ENCODE measurements around the gene OSBPL6. TPM values are rescaled to one million over a fixed set of nuclear protein-coding genes. Genes with fewer than 3 reads are reported as not detected.
"Not testable (repeated sequence)": the region's sequence is repeated elsewhere in the genome, so short reads cannot be mapped to it uniquely, and the experiment has no call there.

OSBPL6 gene
- total and polyA plus RNA-seq, 2 donors from 2014 or later, result 0.91 to 1.4 TPM

DNA sequence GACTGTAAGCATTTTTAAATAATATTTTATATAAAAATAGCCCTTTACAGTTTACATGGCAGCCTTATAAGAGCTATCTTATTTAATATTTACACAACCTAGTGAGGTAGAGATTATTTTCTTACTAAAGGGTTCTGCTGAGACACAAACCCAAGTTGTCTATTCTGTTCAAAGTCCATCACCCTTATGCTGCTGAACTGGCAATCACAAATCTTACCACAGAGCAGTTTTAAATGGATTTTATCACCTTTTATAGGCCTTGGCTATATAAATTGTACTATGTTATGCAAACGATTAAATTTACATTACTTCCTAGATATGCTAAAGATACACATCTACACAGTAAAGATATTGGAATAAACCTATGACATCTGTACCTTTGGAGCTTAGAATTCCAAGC is 41.3 kb upstream of the OSBPL6 start:
- Histone ChIP-seq H3K27ac (ENCODE audit: low read depth in 2 of 2, low read length in 2 of 2) (no peak overlapping the region), H3K36me3 (ENCODE audit: control insufficient read depth in 2 of 3, insufficient read depth in 3 of 3, low read length in 3 of 3) (no peaks in the 10 kb centered on the region), H3K9ac (ENCODE audit: low read length in 3 of 3) (no peak overlapping the region), H3K4me3 (ENCODE audit: low read length in 3 of 3) (no peak overlapping the region), H3K9me3 (ENCODE audit: control insufficient read depth in 2 of 3, insufficient read depth in 1 of 3, low read length in 3 of 3) (no peaks in the 10 kb centered on the region), H3K27me3 (ENCODE audit: control insufficient read depth, insufficient read depth, low read length) (no peaks in the 10 kb centered on the region), H3K4me1 (ENCODE audit: control insufficient read depth in 2 of 3, insufficient read depth in 2 of 3, low read depth in 1 of 3, low read length in 3 of 3) (peaks cover 0 to 3% (median 0%) of the 10 kb centered on the region in 3 donors)
- DNase-seq, result no peak
- TF ChIP-seq, protein P1, sequence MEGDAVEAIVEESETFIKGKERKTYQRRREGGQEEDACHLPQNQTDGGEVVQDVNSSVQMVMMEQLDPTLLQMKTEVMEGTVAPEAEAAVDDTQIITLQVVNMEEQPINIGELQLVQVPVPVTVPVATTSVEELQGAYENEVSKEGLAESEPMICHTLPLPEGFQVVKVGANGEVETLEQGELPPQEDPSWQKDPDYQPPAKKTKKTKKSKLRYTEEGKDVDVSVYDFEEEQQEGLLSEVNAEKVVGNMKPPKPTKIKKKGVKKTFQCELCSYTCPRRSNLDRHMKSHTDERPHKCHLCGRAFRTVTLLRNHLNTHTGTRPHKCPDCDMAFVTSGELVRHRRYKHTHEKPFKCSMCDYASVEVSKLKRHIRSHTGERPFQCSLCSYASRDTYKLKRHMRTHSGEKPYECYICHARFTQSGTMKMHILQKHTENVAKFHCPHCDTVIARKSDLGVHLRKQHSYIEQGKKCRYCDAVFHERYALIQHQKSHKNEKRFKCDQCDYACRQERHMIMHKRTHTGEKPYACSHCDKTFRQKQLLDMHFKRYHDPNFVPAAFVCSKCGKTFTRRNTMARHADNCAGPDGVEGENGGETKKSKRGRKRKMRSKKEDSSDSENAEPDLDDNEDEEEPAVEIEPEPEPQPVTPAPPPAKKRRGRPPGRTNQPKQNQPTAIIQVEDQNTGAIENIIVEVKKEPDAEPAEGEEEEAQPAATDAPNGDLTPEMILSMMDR (IDR thresholded peaks at IDR 0.05; ENCODE audit: borderline replicate concordance, extremely low read depth, insufficient read depth), result no peak
- no peak for FAIRE-seq
- intact Hi-C loops (cut with DNase I), result no loop called here

DNA sequence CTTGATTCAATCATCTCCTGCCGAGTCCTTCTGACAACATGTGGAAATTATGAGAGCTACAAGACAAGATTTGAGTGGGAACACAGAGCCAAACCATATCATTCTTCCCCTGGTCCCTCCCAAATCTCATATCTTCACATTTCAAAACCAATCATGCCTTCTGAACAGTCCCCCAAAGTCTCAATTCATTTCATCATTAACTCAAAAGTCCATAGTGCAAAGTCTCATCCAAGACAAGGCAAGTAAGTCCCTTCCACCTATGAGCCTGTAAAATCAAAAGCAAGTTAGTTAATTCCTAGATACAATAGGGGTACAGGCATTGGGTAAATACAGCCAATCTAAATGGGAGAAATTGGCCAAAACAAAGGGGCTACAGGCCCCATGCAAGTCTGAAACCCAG is 40.4 kb upstream of the OSBPL6 start:
- intact Hi-C loops (cut with DNase I); H3K4me1 ChIP-seq (ENCODE audit: control insufficient read depth in 2 of 3, insufficient read depth in 2 of 3, low read depth in 1 of 3, low read length in 3 of 3); H3K9me3 ChIP-seq (ENCODE audit: control insufficient read depth in 2 of 3, insufficient read depth in 1 of 3, low read length in 3 of 3); H3K9ac ChIP-seq (ENCODE audit: low read length in 3 of 3); H3K36me3 ChIP-seq (ENCODE audit: control insufficient read depth in 2 of 3, insufficient read depth in 3 of 3, low read length in 3 of 3); H3K4me3 ChIP-seq (ENCODE audit: low read length in 3 of 3); H3K27me3 ChIP-seq (ENCODE audit: control insufficient read depth, insufficient read depth, low read length); DNase-seq; FAIRE-seq; H3K27ac ChIP-seq (ENCODE audit: low read depth in 2 of 2, low read length in 2 of 2): not testable (repeated sequence)

DNA sequence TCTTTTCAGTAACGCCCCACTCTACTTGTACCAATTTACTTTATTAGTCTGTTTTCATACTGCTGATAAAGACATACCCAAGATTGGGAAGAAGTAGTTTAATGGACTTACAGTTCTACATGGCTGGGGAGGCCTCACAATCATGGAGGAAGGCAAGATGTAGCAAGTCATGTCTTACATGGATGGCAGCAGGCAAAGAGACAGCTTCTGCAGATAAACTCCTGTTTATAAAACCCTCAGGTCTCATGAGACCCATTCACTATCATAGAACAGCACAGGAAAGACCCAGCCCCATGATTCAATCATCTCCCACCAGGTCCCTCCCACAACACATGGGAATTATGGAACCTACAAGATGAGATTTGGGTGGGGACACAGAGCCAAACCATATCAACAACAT is 38.8 kb upstream of the OSBPL6 start:
- no peaks in the 10 kb centered on the region for H3K36me3 ChIP-seq (ENCODE audit: control insufficient read depth in 2 of 3, insufficient read depth in 3 of 3, low read length in 3 of 3)
- TF ChIP-seq, protein P1 (IDR thresholded peaks at IDR 0.05; ENCODE audit: borderline replicate concordance, extremely low read depth, insufficient read depth), result no peak
- FAIRE-seq, result no peak

DNA sequence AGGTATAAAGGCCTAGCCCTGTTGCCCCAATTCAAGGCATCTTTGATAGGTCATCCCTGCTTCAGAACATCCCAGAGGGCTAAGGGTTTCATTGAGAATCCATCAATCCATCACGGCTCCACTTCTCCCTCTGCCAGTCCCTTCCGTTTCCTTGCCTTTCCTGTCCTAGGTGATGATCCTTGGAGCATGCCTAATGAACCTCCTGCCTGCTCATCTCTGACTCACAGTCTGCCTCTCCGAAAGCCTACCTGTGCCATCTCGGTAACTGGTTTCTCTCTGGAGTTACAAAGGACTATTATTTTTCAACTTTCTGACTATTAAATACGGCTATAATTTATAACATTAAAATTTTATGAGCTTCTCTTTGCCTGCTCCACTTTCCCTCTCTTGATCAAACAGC is 36.7 kb upstream of the OSBPL6 start:
- Histone ChIP-seq H3K27ac (ENCODE audit: low read depth in 2 of 2, low read length in 2 of 2) (no peak overlapping the region), H3K36me3 (ENCODE audit: control insufficient read depth in 2 of 3, insufficient read depth in 3 of 3, low read length in 3 of 3) (no peaks in the 10 kb centered on the region), H3K9me3 (ENCODE audit: control insufficient read depth in 2 of 3, insufficient read depth in 1 of 3, low read length in 3 of 3) (no peaks in the 10 kb centered on the region), H3K27me3 (ENCODE audit: control insufficient read depth, insufficient read depth, low read length) (no peaks in the 10 kb centered on the region), H3K4me1 (ENCODE audit: control insufficient read depth in 2 of 3, insufficient read depth in 2 of 3, low read depth in 1 of 3, low read length in 3 of 3) (peaks cover 0 to 3% (median 0%) of the 10 kb centered on the region in 3 donors), H3K9ac (ENCODE audit: low read length in 3 of 3) (no peak overlapping the region), H3K4me3 (ENCODE audit: low read length in 3 of 3) (no peak overlapping the region)
- peak in 1 of 5 donors; percentile 21 for DNase-seq
- FAIRE-seq, result no peak
- intact Hi-C loops (cut with DNase I), result no loop called here
- TF ChIP-seq, protein P1 (IDR thresholded peaks at IDR 0.05; ENCODE audit: borderline replicate concordance, extremely low read depth, insufficient read depth), result no peak

More for the DNA sequence above, 38.8 kb upstream of the OSBPL6 start:
- Histone ChIP-seq H3K9me3 (ENCODE audit: control insufficient read depth in 2 of 3, insufficient read depth in 1 of 3, low read length in 3 of 3) (no peaks in the 10 kb centered on the region), H3K4me3 (ENCODE audit: low read length in 3 of 3) (no peak overlapping the region), H3K9ac (ENCODE audit: low read length in 3 of 3) (no peak overlapping the region), H3K4me1 (ENCODE audit: control insufficient read depth in 2 of 3, insufficient read depth in 2 of 3, low read depth in 1 of 3, low read length in 3 of 3) (peaks cover 0 to 3% (median 0%) of the 10 kb centered on the region in 3 donors), H3K27ac (ENCODE audit: low read depth in 2 of 2, low read length in 2 of 2) (no peak overlapping the region), H3K27me3 (ENCODE audit: control insufficient read depth, insufficient read depth, low read length) (no peaks in the 10 kb centered on the region)
- DNase-seq, result no peak
- intact Hi-C loops (cut with DNase I), result no loop called here

Data from kidney (tissue), 14 donors.